NCI-H2196 (cell line): Measurements from ENCODE around the gene BCKDHA.
"Not testable (repeated sequence)": the region's sequence is repeated elsewhere in the genome, so short reads cannot be mapped to it uniquely, and the experiment has no call there.

Experiments
- DNase-seq: peaks from one replicate; lab custom pipeline; 2025; ENCODE audit not compliant: unreplicated experiment; lab: John Stamatoyannopoulos, UW

BCKDHA gene

GRCh38 chr19:41425174-41426115, 27.8 kb downstream of the BCKDHA start:
- DNase-seq: no peak

DNA sequence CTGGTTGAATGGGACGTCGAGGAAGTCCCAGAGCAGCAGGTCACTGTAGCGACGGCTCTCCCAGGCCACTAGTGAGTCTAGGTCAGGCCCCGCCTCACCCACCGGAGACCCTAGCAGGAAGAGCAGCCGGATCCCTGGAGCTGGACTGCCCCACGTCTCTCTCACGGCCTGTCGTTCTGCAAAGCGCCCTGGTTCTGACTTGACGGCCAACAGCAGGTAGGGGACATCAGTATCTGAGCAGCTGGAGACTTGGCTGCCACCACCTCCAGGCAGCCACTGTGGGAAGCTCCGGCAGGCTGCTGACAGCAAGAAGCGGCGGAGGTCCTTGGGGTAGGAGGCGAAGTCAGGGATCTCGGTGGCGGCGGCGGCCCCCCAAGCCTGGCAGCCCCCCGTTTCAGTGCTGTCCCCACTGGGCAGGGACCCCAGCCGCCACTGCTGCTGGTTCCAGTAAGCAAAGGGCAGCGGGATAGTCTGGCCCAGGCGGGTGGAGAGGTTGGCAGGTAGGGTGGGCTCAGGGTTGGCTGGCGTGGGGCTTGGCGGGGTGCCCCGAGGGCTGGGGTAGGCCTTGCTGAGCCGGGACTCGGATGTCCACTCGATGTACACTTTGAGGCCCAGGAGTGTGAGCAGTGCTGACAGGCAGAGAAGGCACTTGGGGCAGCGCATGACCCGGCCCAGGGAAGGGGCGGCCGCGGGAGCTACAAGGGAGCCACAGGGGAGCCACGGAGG, 28.7 kb downstream of the BCKDHA start:
- no peak for DNase-seq

- peak; percentile 85 for DNase-seq
Measured at GRCh38 chr19:41426952-41427646, 29.5 kb downstream of the BCKDHA start, which contains the start of gene B3GNT8. B3GNT8 (minus strand) TSS chr19:41427374; CDS start chr19:41426778, 596 bp downstream.

- peak; percentile 49 for DNase-seq
Measured at GRCh38 chr19:41427647-41428480, 30.2 kb downstream of the BCKDHA start.

- no peak for DNase-seq
Measured at GRCh38 chr19:41428481-41428859, 30.9 kb downstream of the BCKDHA start.

- no peak for DNase-seq
Measured at GRCh38 chr19:41430922-41431321, 33.3 kb downstream of the BCKDHA start.

GRCh38 chr19:41431426-41432386, 34.1 kb downstream of the BCKDHA start:
- peak; percentile 42 for DNase-seq

- no peak for DNase-seq
Measured at GRCh38 chr19:41433171-41433570, 35.6 kb downstream of the BCKDHA start.

DNA sequence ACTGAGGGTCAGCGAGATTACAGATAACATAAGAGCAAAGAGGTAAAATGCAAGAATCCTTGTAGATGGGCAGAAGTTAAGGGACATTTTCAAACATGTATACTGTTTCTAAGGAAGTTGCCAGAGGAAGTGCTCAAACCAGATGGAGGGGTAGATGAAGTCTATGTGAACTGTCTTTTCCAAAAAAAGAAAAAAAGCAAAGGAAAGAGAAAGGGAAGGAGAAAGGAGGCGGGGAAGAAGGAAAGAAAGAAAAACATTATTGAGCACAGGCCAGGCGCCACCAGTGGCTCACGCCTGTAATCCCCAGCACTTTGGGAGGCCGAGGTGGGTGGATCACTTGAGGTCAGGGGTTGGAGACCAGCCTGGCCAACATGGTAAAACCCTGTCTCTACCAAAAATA, 36.8 kb downstream of the BCKDHA start:
- no peak for DNase-seq

- not testable (repeated sequence) for DNase-seq
Measured at GRCh38 chr19:41435376-41435775, 37.8 kb downstream of the BCKDHA start.

GRCh38 chr19:41435936-41436673, 38.5 kb downstream of the BCKDHA start:
- no peak for DNase-seq

GRCh38 chr19:41436674-41436951, 39.0 kb downstream of the BCKDHA start:
- DNase-seq: no peak

GRCh38 chr19:41437944-41438574, 40.4 kb downstream of the BCKDHA start:
- DNase-seq: no peak

GRCh38 chr19:41439441-41440222, 42.0 kb downstream of the BCKDHA start, which contains the start of gene DMAC2:
DMAC2 (minus strand) TSS chr19:41439912; CDS start chr19:41439899, 13 bp downstream.
- peak; percentile 99 for DNase-seq

- no peak for DNase-seq
Measured at GRCh38 chr19:41441321-41441945, 43.8 kb downstream of the BCKDHA start.

GRCh38 chr19:41442473-41443355, 45.1 kb downstream of the BCKDHA start, which contains the start of gene ERICH4:
ERICH4 (plus strand) TSS chr19:41443156; CDS start chr19:41443170, 14 bp downstream.
- DNase-seq: no peak
